ENCODE data around the gene RBM10.
"Not testable (repeated sequence)": the region's sequence is repeated elsewhere in the genome, so short reads cannot be mapped to it uniquely, and the experiment has no call there.

RBM10 gene, protein sequence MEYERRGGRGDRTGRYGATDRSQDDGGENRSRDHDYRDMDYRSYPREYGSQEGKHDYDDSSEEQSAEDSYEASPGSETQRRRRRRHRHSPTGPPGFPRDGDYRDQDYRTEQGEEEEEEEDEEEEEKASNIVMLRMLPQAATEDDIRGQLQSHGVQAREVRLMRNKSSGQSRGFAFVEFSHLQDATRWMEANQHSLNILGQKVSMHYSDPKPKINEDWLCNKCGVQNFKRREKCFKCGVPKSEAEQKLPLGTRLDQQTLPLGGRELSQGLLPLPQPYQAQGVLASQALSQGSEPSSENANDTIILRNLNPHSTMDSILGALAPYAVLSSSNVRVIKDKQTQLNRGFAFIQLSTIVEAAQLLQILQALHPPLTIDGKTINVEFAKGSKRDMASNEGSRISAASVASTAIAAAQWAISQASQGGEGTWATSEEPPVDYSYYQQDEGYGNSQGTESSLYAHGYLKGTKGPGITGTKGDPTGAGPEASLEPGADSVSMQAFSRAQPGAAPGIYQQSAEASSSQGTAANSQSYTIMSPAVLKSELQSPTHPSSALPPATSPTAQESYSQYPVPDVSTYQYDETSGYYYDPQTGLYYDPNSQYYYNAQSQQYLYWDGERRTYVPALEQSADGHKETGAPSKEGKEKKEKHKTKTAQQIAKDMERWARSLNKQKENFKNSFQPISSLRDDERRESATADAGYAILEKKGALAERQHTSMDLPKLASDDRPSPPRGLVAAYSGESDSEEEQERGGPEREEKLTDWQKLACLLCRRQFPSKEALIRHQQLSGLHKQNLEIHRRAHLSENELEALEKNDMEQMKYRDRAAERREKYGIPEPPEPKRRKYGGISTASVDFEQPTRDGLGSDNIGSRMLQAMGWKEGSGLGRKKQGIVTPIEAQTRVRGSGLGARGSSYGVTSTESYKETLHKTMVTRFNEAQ

DNA sequence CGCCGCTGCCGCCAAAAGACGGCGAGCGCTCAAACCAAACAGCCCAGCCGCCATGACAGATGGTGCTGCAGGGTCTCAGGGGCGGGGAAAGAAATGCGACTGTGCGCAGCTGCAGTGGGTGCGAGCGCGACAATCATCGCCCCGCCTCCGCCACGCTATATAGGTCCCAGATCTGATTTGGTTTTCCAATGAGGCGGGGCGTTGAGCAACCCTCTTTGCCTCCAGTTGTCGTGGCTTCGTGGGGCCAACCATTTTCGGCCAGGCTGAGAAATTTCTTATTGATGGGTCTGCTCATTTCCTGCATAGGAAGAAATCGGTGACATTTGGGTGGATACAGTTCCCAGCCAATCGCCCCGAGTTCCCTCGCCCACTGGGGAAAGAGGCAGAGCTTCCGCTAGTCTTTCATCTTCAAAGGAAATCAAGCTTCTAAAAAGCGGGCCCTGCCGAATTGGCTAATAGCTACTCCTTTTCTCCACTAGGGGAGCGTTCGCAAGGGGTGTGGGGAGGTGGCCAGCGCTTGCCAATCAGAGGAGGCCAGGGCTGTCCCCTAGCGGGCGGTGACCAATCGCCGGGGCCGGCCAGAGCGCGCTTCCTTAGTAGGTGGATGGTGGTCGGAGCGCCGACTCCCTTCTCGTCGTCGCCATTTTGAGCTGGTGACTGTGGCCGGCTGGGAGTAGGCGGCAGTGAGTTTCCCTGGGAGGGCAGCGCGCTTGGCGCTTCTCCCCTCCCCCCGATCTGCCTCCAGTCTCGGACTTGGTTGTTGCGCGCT is at the start of gene RBM10, which contains the start of gene NDUFB11:
TSS of gene RBM10 (plus strand) at position 596 of the 769 bp plus-strand sequence. CDS start 2,261 bp downstream, outside the sequence.
TSS of gene NDUFB11 (minus strand) at position 77 of the 769 bp plus-strand sequence. CDS start at position 54, 23 bp downstream.
- peak; percentile 95 for DNase-seq

DNA sequence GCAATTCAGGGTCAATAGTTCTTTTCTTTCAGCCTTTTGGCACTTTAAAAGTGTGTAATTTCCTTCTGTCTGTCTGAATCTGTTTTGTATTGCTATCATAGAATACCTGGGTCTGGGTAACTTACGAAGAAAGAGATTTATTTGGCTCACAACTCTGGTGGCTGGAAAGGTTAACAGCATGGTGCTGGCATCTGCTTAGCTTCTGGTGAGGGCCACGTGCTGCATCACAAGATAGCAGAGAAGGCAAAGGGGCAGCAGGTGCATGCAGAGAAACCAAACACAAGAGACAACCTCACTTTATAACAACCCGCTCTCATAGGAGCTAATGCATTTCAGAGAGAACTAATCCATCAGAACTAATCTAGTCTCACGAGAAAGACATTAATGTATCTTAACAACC is 48.0 kb upstream of the RBM10 start:
- no peak for DNase-seq

- no peak for DNase-seq
These were observed 46.5 kb upstream of the RBM10 start for GRCh38 chrX:47098338-47099094.

- no peak for DNase-seq
These were observed 43.8 kb upstream of the RBM10 start for GRCh38 chrX:47101206-47101605.

- DNase-seq, result not testable (repeated sequence)
These were observed 33.9 kb upstream of the RBM10 start for GRCh38 chrX:47110936-47111615.

- no peak for DNase-seq
These were observed 32.6 kb upstream of the RBM10 start for GRCh38 chrX:47112316-47112954.

- DNase-seq, result not testable (repeated sequence)
These were observed 28.4 kb upstream of the RBM10 start for GRCh38 chrX:47116551-47117110.

DNA sequence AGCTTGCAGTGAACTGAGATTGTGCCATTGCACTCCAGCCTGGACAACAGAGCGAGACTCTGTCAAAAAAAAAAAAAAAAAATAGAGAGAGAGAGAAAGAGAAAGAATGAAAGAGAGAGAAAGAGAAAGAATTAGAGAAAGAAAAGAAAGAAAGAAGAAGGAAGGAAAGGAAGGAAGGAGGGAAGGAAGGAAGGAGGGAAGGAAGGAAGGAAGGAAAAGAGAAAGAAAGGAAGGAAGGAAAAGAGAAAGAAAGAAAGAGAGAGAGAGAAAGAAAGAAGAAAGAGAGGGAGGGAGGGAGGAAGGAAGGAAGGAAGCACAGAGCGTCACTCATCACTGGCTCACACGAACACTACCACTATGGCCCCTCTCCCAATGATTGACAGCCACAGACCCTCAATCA is 20.6 kb upstream of the RBM10 start:
- not testable (repeated sequence) for DNase-seq

DNA sequence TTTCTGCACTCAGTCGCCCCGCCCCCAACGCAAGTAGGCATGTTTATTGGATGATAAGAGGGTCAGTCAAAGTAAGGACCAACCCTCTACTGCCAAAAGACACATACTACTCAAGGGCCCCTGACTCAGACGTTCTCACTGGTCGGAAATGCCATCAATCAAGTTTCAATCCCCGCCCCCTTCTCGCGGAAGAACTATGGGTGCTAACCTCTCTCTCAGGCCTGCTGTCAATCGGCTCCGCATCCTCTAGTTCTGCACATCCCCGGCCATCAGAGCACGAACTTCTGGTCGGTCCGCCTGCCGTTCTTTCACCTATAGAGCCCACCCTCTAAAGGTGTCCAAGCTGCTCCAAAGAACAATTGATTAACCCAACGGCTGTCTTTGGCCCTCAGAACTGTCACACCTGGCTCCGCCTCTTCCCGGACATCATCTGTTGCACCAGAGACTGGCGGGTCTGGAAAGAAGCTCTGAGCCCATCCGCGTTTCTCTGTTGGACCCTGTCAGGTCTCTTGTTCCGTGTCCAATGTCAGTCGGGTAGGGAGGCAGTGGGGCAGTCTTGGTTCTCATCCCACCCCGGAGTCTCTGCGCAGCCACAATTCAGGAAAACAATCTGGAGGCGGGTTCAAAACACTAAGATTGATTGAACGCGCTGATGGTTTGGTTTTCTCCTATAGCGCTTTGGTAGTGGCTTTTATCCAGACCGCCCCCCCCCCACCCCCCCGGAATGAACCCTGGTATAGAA is 15.7 kb upstream of the RBM10 start:
- peak; percentile 93 for DNase-seq

GRCh38 chrX:47129899-47130358 is 15.1 kb upstream of the RBM10 start:
- DNase-seq, result no peak

DNA sequence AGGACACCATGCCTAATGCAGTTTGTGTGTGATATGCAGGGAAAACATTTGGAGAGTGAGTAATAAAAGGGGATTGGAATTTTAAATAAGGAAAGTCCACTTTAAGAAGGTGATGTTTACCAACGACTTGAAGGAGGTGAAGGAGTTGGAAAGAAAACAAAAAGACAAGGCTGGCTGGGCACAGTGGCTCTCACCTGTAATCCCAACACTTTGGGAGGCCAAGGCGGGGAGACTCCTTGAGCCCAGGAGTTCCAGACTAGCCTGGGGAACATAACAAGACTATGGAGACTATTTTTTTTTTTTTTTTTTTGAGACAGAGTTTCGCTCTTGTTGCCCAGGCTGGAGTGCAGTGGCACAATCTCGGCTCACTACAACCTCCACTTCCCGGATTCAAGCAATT is 11.5 kb upstream of the RBM10 start:
- no peak for DNase-seq

GRCh38 chrX:47135650-47136049 is 9.4 kb upstream of the RBM10 start:
- DNase-seq, result not testable (repeated sequence)

- DNase-seq, result no peak
These were observed 6.8 kb upstream of the RBM10 start for GRCh38 chrX:47138171-47138570.

GRCh38 chrX:47143894-47144625 is 961 bp upstream of the RBM10 start:
- DNase-seq, result peak; percentile 23

- no peak for DNase-seq
These were observed 537 bp downstream of the RBM10 start for GRCh38 chrX:47145395-47146120.

GRCh38 chrX:47146121-47146935 is 1.3 kb downstream of the RBM10 start:
- no peak for DNase-seq
